Smooth muscle cell (in vitro differentiated cells): ENCODE measurements around the gene NXPH3. TPM values are rescaled to one million over a fixed set of nuclear protein-coding genes. Genes with fewer than 3 reads are reported as not detected.
"Not testable (repeated sequence)": the region's sequence is repeated elsewhere in the genome, so short reads cannot be mapped to it uniquely, and the experiment has no call there.

Experiments
- DNase-seq: peaks from one replicate; lab custom pipeline; 2025; ENCODE audit not compliant: unreplicated experiment; lab: John Stamatoyannopoulos, UW
- H2AFZ ChIP-seq: fragments of 200-600 bp; sonication (generic); 2 replicates; pipeline ENCODE4 v1.6.0; 2016; ENCODE audit warnings: antibody characterized with exemption, low read depth, mild to moderate bottlenecking
- H3F3A ChIP-seq: fragments of 200-600 bp; sonication (generic); 2 replicates; pipeline ENCODE4 v1.6.0; 2017; ENCODE audit warnings: antibody characterized with exemption, low read depth
- H3K27ac ChIP-seq: fragments of 200-600 bp; sonication (generic); 2 replicates; pipeline ENCODE4 v1.5.1; 2016; ENCODE audit warnings: low read depth, mild to moderate bottlenecking
- H3K27me3 ChIP-seq: fragments of 200-600 bp; sonication (generic); 2 replicates; pipeline ENCODE4 v1.6.1; 2016; ENCODE audit warnings: low read depth, mild to moderate bottlenecking
- H3K36me3 ChIP-seq: fragments of 200-600 bp; sonication (generic); 2 replicates; pipeline ENCODE4 v1.5.1; 2016; ENCODE audit warnings: low read depth
- H3K4me1 ChIP-seq: fragments of 200-600 bp; sonication (generic); 2 replicates; pipeline ENCODE4 v1.5.1; 2016; ENCODE audit warnings: low read depth
- H3K4me2 ChIP-seq: fragments of 200-600 bp; sonication (generic); 2 replicates; pipeline ENCODE4 v1.6.0; 2016; ENCODE audit warnings: mild to moderate bottlenecking
- H3K4me3 ChIP-seq: fragments of 200-600 bp; sonication (generic); 2 replicates; pipeline ENCODE4 v1.5.1; 2016; ENCODE audit warnings: mild to moderate bottlenecking
- H3K79me2 ChIP-seq: fragments of 200-600 bp; sonication (generic); 2 replicates; pipeline ENCODE4 v1.6.0; 2016; ENCODE audit warnings: low read depth, mild to moderate bottlenecking
- H3K9ac ChIP-seq: fragments of 200-600 bp; sonication (generic); 2 replicates; pipeline ENCODE4 v1.6.0; 2016; ENCODE audit warnings: low read depth
- H3K9me3 ChIP-seq: fragments of 200-600 bp; sonication (generic); replicated peaks from 2 replicates; pipeline ENCODE4 v1.5.1; 2016; ENCODE audit warnings: low read depth
- H4K20me1 ChIP-seq: fragments of 200-600 bp; sonication (generic); 2 replicates; pipeline ENCODE4 v1.6.0; 2016; ENCODE audit warnings: low read depth
- WGBS: methylation state at CpG from one replicate; pipeline ENCODE4 v1.1.7; 2016; ENCODE audit warnings: low lambda C conversion rate; 5-methylcytosine and 5-hydroxymethylcytosine counted together
- polyA plus RNA-seq: library from polyadenylated mRNA; unstranded; fragments of >200 nt; fragmentation: Nextera tagmentation; extraction: Ambion mirVana; gene quantifications from 2 replicates; pipeline ENCODE4 v1.2.1, GENCODE V29; 2016
- total RNA-seq: library from RNA; depleted of rRNA; stranded (reverse); fragments of >200 nt; gene quantifications from 2 replicates; pipeline ENCODE4 v1.2.3, GENCODE V29; 2014
- TF ChIP-seq, protein P1 (sequence below): fragments of 200-600 bp; sonication (generic); IDR thresholded peaks from 2 replicates; pipeline ENCODE4 v1.5.1; 2017; ENCODE audit warnings: borderline replicate concordance, mild to moderate bottlenecking, antibody characterized with exemption; ENCODE audit not compliant: insufficient read depth, poor library complexity, severe bottlenecking

The NXPH3 gene
- total and polyA plus RNA-seq, 2 experiments from 2014 or later = 1.5 to 3.6 TPM

DNA sequence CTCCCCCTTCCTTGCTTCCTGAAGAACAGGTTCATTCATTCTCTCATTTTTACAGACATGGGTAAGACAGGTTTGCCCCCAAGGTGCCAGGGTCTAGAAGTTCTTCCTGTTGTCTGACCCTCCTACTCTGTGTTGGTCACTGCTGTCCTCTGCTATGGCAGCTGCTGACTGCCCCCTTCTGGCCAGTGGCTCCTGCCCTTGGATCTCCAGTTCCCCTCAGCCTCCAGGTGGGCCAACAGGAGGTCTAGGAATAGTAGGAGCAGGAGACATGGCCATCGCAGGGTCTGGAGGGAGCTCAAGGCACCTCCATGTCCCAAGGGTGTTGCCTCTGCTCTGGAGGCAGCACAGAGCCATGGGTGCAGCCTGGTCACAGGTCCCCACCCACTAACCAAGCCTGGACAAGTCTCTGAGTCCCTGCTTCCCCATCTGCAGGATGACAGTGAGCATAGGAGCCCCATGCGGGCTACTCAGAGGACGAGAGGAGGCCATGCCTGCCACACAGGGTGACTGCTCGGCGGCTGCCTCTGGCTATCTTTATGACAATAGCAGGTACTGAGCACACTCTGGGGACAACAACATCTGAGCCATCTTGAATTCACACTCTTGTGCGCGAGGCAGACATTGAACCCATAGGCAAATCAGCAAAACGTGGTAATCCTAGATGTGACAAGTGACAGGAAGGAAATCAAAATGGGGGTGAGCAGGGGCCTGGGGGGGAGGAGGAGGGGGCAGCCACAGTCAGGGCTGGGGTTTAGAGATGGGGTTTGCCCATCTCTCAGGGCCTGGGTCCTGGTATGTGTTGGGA lies 27.0 kb upstream of the NXPH3 start:
- H3K4me2 ChIP-seq = no peak overlapping the region
- no peaks in the 10 kb centered on the region for H3K27me3 ChIP-seq
- H3F3A ChIP-seq = no peaks in the 10 kb centered on the region
- H3K9me3 ChIP-seq = no peaks in the 10 kb centered on the region
- H3K36me3 ChIP-seq = no peaks in the 10 kb centered on the region
- H2AFZ ChIP-seq = no peak overlapping the region
- peaks cover 12% of the 10 kb centered on the region for H3K4me1 ChIP-seq
- no peaks in the 10 kb centered on the region for H4K20me1 ChIP-seq
- TF ChIP-seq, protein P1, sequence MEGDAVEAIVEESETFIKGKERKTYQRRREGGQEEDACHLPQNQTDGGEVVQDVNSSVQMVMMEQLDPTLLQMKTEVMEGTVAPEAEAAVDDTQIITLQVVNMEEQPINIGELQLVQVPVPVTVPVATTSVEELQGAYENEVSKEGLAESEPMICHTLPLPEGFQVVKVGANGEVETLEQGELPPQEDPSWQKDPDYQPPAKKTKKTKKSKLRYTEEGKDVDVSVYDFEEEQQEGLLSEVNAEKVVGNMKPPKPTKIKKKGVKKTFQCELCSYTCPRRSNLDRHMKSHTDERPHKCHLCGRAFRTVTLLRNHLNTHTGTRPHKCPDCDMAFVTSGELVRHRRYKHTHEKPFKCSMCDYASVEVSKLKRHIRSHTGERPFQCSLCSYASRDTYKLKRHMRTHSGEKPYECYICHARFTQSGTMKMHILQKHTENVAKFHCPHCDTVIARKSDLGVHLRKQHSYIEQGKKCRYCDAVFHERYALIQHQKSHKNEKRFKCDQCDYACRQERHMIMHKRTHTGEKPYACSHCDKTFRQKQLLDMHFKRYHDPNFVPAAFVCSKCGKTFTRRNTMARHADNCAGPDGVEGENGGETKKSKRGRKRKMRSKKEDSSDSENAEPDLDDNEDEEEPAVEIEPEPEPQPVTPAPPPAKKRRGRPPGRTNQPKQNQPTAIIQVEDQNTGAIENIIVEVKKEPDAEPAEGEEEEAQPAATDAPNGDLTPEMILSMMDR = peak; percentile 49
- H3K9ac ChIP-seq = no peak overlapping the region
- no peak overlapping the region for H3K27ac ChIP-seq
- H3K79me2 ChIP-seq = no peaks in the 10 kb centered on the region
- H3K4me3 ChIP-seq = no peak overlapping the region
- 78% methylated on average over 8 of the region's 8 CpGs for WGBS
- DNase-seq = no peak

DNA sequence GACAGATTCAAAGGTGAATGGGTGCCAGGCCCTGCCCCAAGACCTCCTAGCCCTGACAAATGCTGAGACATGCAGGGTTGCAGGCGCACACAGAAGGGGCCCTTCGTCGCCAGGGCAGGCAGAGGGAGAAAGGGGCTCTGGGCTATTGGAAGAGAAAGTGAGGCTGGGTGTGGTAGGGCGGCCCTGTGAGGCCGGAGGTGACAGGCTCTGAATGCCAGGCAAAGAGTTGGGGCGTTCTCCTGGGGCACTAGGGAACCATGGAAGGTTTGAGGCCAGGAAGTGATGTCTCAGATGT lies 26.4 kb upstream of the NXPH3 start:
- Histone ChIP-seq H3K27me3 (no peaks in the 10 kb centered on the region), H3K9ac (no peak overlapping the region), H3K4me1 (peaks cover 12% of the 10 kb centered on the region), H3F3A (no peaks in the 10 kb centered on the region), H4K20me1 (no peaks in the 10 kb centered on the region), H3K9me3 (no peaks in the 10 kb centered on the region), H2AFZ (no peak overlapping the region), H3K79me2 (no peaks in the 10 kb centered on the region), H3K4me2 (no peak overlapping the region), H3K4me3 (no peak overlapping the region), H3K27ac (no peak overlapping the region), H3K36me3 (no peaks in the 10 kb centered on the region)
- TF ChIP-seq, protein P1 = no peak
- no peak for DNase-seq
- WGBS = 94% methylated on average over 6 of the region's 6 CpGs

- Histone ChIP-seq H3K4me2 (no peak overlapping the region), H2AFZ (no peak overlapping the region), H3K4me3 (no peak overlapping the region), H3K27ac (no peak overlapping the region), H3F3A (no peaks in the 10 kb centered on the region), H3K4me1 (peaks cover 12% of the 10 kb centered on the region), H3K9ac (no peak overlapping the region), H3K9me3 (no peaks in the 10 kb centered on the region), H4K20me1 (no peaks in the 10 kb centered on the region), H3K36me3 (no peaks in the 10 kb centered on the region), H3K27me3 (no peaks in the 10 kb centered on the region), H3K79me2 (no peaks in the 10 kb centered on the region)
- 91% methylated on average over 20 of the region's 20 CpGs for WGBS
- DNase-seq = no peak
- TF ChIP-seq, protein P1 = no peak
Measured at GRCh38 chr17:49549691-49550678, 25.7 kb upstream of the NXPH3 start.

DNA sequence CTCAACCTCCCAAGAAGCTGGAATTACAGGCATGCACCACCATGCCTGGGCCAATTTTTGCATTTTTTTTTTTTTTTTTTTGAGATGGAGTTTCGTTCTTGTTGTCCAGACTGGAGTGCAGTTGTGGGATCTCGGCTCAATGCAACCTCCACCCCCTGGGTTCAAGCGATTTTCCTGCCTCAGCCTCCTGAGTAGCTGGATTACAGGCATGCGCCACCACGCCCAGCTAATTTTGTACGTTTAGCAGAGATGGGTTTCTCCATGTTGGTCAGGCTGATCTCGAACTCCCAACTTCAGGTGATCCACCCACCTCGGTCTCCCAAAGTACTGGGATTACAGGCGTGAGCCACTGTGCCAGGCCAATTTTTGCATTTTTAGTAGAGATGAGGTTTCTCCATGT lies 24.9 kb upstream of the NXPH3 start:
- H3K79me2 ChIP-seq, H3K27me3 ChIP-seq, H4K20me1 ChIP-seq, H2AFZ ChIP-seq, H3K4me3 ChIP-seq, H3K9ac ChIP-seq, H3K4me2 ChIP-seq, H3K9me3 ChIP-seq, H3K36me3 ChIP-seq, H3K27ac ChIP-seq, H3F3A ChIP-seq, DNase-seq: not testable (repeated sequence)
- H3K4me1 ChIP-seq = peaks cover 12% of the 10 kb centered on the region
- 88% methylated on average over 9 of the region's 9 CpGs for WGBS
